ENCODE data around the gene PCDHA1.

Gene PCDHA1

GRCh38 chr5:140992828-140993227, 206.9 kb downstream of the PCDHA1 start:
- DNase-seq = no peak

- DNase-seq = no peak
Measured at GRCh38 chr5:140996060-140996459, 210.1 kb downstream of the PCDHA1 start.

- no peak for DNase-seq
Measured at GRCh38 chr5:140998921-140999410, 213.0 kb downstream of the PCDHA1 start.

GRCh38 chr5:141001446-141001843, 215.5 kb downstream of the PCDHA1 start:
- peak; percentile 27 for DNase-seq

- peak; percentile 16 for DNase-seq
Measured at GRCh38 chr5:141001844-141002604, 216.1 kb downstream of the PCDHA1 start.

GRCh38 chr5:141002605-141002965, 216.6 kb downstream of the PCDHA1 start:
- no peak for DNase-seq

GRCh38 chr5:141003031-141003430, 217.1 kb downstream of the PCDHA1 start:
- DNase-seq = no peak

- DNase-seq = no peak
Measured at GRCh38 chr5:141003791-141004611, 218.1 kb downstream of the PCDHA1 start.

- DNase-seq = no peak
Measured at GRCh38 chr5:141007791-141008190, 221.9 kb downstream of the PCDHA1 start.

- no peak for DNase-seq
Measured at GRCh38 chr5:141010047-141010793, 224.3 kb downstream of the PCDHA1 start.

GRCh38 chr5:141017943-141018342, 232.0 kb downstream of the PCDHA1 start:
- DNase-seq = no peak

GRCh38 chr5:141022384-141022783, 236.4 kb downstream of the PCDHA1 start:
- DNase-seq = no peak

GRCh38 chr5:141031006-141031405, 245.1 kb downstream of the PCDHA1 start:
- DNase-seq = no peak

- DNase-seq = no peak
Measured at GRCh38 chr5:141032626-141033025, 246.7 kb downstream of the PCDHA1 start.

GRCh38 chr5:141039061-141039460, 253.1 kb downstream of the PCDHA1 start:
- DNase-seq = no peak

- no peak for DNase-seq
Measured at GRCh38 chr5:141039517-141039916, 253.6 kb downstream of the PCDHA1 start.

GRCh38 chr5:141040093-141040770, 254.3 kb downstream of the PCDHA1 start:
- DNase-seq = peak; percentile 30

- DNase-seq = peak; percentile 91
Measured at GRCh38 chr5:141040771-141041426, 255.0 kb downstream of the PCDHA1 start.

GRCh38 chr5:141041427-141041785, 255.5 kb downstream of the PCDHA1 start:
- no peak for DNase-seq

- no peak for DNase-seq
Measured at GRCh38 chr5:141042555-141042954, 256.6 kb downstream of the PCDHA1 start.

- DNase-seq = no peak
Measured at GRCh38 chr5:141050622-141051520, 264.9 kb downstream of the PCDHA1 start, which contains the start of gene PCDHB1. PCDHB1 (plus strand) TSS chr5:141051374; CDS start chr5:141051471, 97 bp downstream.
